Liver (tissue), 9 donors: ENCODE measurements around the gene KRT85. TPM values are rescaled to one million over a fixed set of nuclear protein-coding genes. Genes with fewer than 3 reads are reported as not detected.

Experiments used
- DNase-seq: peaks from one replicate; pipeline ENCODE4 v3.0.0-alpha.2; 2017; ENCODE audit warnings: low spot score
- H3K27ac ChIP-seq, 2 donors: one replicate each; pipeline ENCODE4 v1.7.0; 2013; ENCODE audit warnings: inconsistent platforms in 2 of 2, low read length in 2 of 2, control low read depth in 1 of 2, low read depth in 1 of 2, mild to moderate bottlenecking in 1 of 2
- H3K27me3 ChIP-seq, 4 donors: one replicate each; pipeline versions ENCODE4 v1.6.1 to v1.7.0; 2013; ENCODE audit warnings: low read length in 3 of 4, inconsistent platforms in 1 of 4, mild to moderate bottlenecking in 1 of 4, moderate library complexity in 1 of 4; ENCODE audit not compliant: control insufficient read depth in 4 of 4, insufficient read depth in 4 of 4
- H3K36me3 ChIP-seq, 4 donors: one replicate each; pipeline versions ENCODE4 v1.6.1 to v1.7.0; 2013; ENCODE audit warnings: low read length in 3 of 4, mild to moderate bottlenecking in 3 of 4, low read depth in 1 of 4, moderate library complexity in 1 of 4; ENCODE audit not compliant: control insufficient read depth in 4 of 4, insufficient read depth in 3 of 4
- H3K4me1 ChIP-seq, 4 donors: one replicate each; pipeline versions ENCODE4 v1.6.1 to v1.7.0; 2013; ENCODE audit warnings: low read length in 3 of 4, mild to moderate bottlenecking in 3 of 4, moderate library complexity in 1 of 4; ENCODE audit not compliant: control insufficient read depth in 4 of 4, insufficient read depth in 4 of 4
- H3K4me3 ChIP-seq, 3 donors: one replicate each; pipeline versions ENCODE4 v1.6.1 to v1.7.0; 2013; ENCODE audit warnings: low read length in 3 of 3, control low read depth in 1 of 3, low read depth in 1 of 3, mild to moderate bottlenecking in 1 of 3
- H3K9ac ChIP-seq, 2 donors: one replicate each; pipeline ENCODE4 v1.7.0; 2013; ENCODE audit warnings: low read length in 2 of 2, mild to moderate bottlenecking in 2 of 2, moderate library complexity in 2 of 2, control low read depth in 1 of 2, low read depth in 1 of 2
- H3K9me3 ChIP-seq, 4 donors: one replicate each; pipeline versions ENCODE4 v1.6.1 to v1.7.0; 2013; ENCODE audit warnings: low read length in 3 of 4; ENCODE audit not compliant: control insufficient read depth in 4 of 4
- CTCF ChIP-seq: fragments of 150-350 bp; IDR thresholded peaks from 2 replicates; pipeline ENCODE4 v1.5.1; 2017; ENCODE audit warnings: improper control_type of control experiment, low read depth, low read length; ENCODE audit not compliant: missing input control
- EGR1 ChIP-seq, 2 donors: IDR thresholded peaks; 2 replicates each; pipeline ENCODE4 v1.6.1; 2016 to 2018; ENCODE audit warnings: antibody characterized with exemption in 2 of 2, low read depth in 2 of 2
- FOXA1 ChIP-seq: IDR thresholded peaks from 2 replicates; pipeline ENCODE4 v1.6.1; 2016; ENCODE audit warnings: antibody characterized with exemption
- FOXA2 ChIP-seq: IDR thresholded peaks from 2 replicates; pipeline ENCODE4 v1.6.1; 2016; ENCODE audit warnings: antibody characterized with exemption
- GABPA ChIP-seq, 2 donors: IDR thresholded peaks in 1 of 2; conservative IDR thresholded peaks in 1 of 2; 2 replicates each; pipeline ENCODE4 v1.6.1; 2016; ENCODE audit warnings: antibody characterized with exemption in 2 of 2, mild to moderate bottlenecking in 1 of 2, moderate library complexity in 1 of 2
- HNF4A ChIP-seq, 2 donors: conservative IDR thresholded peaks; 2 replicates each; pipeline ENCODE4 v1.6.1; 2016; ENCODE audit warnings: antibody characterized with exemption in 2 of 2, mild to moderate bottlenecking in 2 of 2
- HNF4G ChIP-seq: IDR thresholded peaks from 2 replicates; pipeline ENCODE4 v1.6.1; 2016; ENCODE audit warnings: antibody characterized with exemption
- JUND ChIP-seq, 2 donors: IDR thresholded peaks; 2 replicates each; pipeline ENCODE4 v1.6.1; 2016; ENCODE audit warnings: antibody characterized with exemption in 2 of 2
- MAX ChIP-seq: IDR thresholded peaks from 2 replicates; pipeline ENCODE4 v1.6.1; 2016; ENCODE audit warnings: antibody characterized with exemption
- NR2F2 ChIP-seq: IDR thresholded peaks from 2 replicates; pipeline ENCODE4 v1.6.1; 2016; ENCODE audit warnings: antibody characterized with exemption
- RAD21 ChIP-seq, 2 donors: IDR thresholded peaks; 2 replicates each; pipeline ENCODE4 v1.6.1; 2016; ENCODE audit warnings: antibody characterized with exemption in 2 of 2, mild to moderate bottlenecking in 2 of 2
- REST ChIP-seq: IDR thresholded peaks from 2 replicates; pipeline ENCODE4 v1.6.1; 2016; ENCODE audit warnings: antibody characterized with exemption, mild to moderate bottlenecking
- RXRA ChIP-seq, 2 donors: IDR thresholded peaks; 2 replicates each; pipeline ENCODE4 v1.6.1; 2017 to 2018; ENCODE audit warnings: antibody characterized with exemption in 2 of 2, mild to moderate bottlenecking in 1 of 2
- SP1 ChIP-seq: IDR thresholded peaks from 2 replicates; pipeline ENCODE4 v1.6.1; 2018; ENCODE audit warnings: antibody characterized with exemption, mild to moderate bottlenecking
- YY1 ChIP-seq: IDR thresholded peaks from 2 replicates; pipeline ENCODE4 v1.6.1; 2016; ENCODE audit warnings: antibody characterized with exemption, mild to moderate bottlenecking
- ZBTB33 ChIP-seq: IDR thresholded peaks from 2 replicates; pipeline ENCODE4 v1.6.1; 2016; ENCODE audit warnings: antibody characterized with exemption
- WGBS: extraction: QIAGEN DNeasy Blood & Tissue Kit; methylation state at CpG from one replicate; pipeline ENCODE4 v1.1.7; 2013; 5-methylcytosine and 5-hydroxymethylcytosine counted together
- polyA plus RNA-seq, 2 donors: library from polyadenylated mRNA; stranded (reverse) in 1 of 2; unstranded in 1 of 2; fragments of 200-250 nt in 1 of 2; fragments of >200 nt in 1 of 2; fragmentation: Nextera tagmentation in 1 of 2; extraction: Ambion mirVana in 1 of 2; gene quantifications; one replicate each; pipeline versions ENCODE4 v1.2.1 to v1.2.3, GENCODE V29; 2013 to 2015
- total RNA-seq, 2 donors: library from RNA; depleted of rRNA; stranded (reverse); fragments of >200 nt; gene quantifications; one replicate each; pipeline ENCODE4 v1.2.3, GENCODE V29; 2014
- donor health status: healthy.
- donor health status: healthy.
- donor health status: healthy.
- donor health status: healthy.
- donor health status: healthy.

Gene KRT85
- total and polyA plus RNA-seq, 4 donors: not detected

- no peak for TF ChIP-seq SP1
These were observed 26.2 kb downstream of the KRT85 start (continued) for GRCh38 chr12:52341066-52341580.

- no peaks in the 10 kb centered on the region for H3K27me3 ChIP-seq
- no peak overlapping the region for H3K27ac ChIP-seq
- H3K9me3 ChIP-seq: peaks cover 0 to 3% (median 0%) of the 10 kb centered on the region in 4 donors
- H3K9ac ChIP-seq: no peak overlapping the region
- peaks cover 0 to 12% (median 10%) of the 10 kb centered on the region in 4 donors for H3K4me1 ChIP-seq
- no peak for DNase-seq
- no peak for TF ChIP-seq REST
- H3K4me3 ChIP-seq: no peak overlapping the region
- H3K36me3 ChIP-seq: no peaks in the 10 kb centered on the region
- 82% methylated on average over 10 of the region's 10 CpGs for WGBS
These were observed 28.9 kb downstream of the KRT85 start for GRCh38 chr12:52338241-52338960.

GRCh38 chr12:52337054-52337453 is 30.2 kb downstream of the KRT85 start:
- 79% methylated on average over 1 of the region's 1 CpG for WGBS
- no peak for DNase-seq

More at GRCh38 chr12:52337054-52337453, 30.2 kb downstream of the KRT85 start:
- no peaks in the 10 kb centered on the region for H3K9me3 ChIP-seq
- no peak overlapping the region for H3K9ac ChIP-seq
- H3K36me3 ChIP-seq: no peaks in the 10 kb centered on the region
- no peak overlapping the region for H3K4me3 ChIP-seq
- no peaks in the 10 kb centered on the region for H3K27me3 ChIP-seq
- TF ChIP-seq RAD21 (IDR thresholded peaks at IDR 0.05) (no peak), NR2F2 (no peak), HNF4G (no peak), JUND (IDR thresholded peaks at IDR 0.05) (no peak), FOXA2 (no peak), REST (no peak), FOXA1 (no peak), RXRA (IDR thresholded peaks at IDR 0.05) (no peak), HNF4A (conservative IDR thresholded peaks at IDR 0.05) (no peak), EGR1 (IDR thresholded peaks at IDR 0.05; ENCODE audit: low read depth in 2 of 2) (no peak), YY1 (no peak), SP1 (no peak), MAX (no peak), GABPA (IDR thresholded peaks at IDR 0.05 in 1 of 2, conservative IDR thresholded peaks at IDR 0.05 in 1 of 2) (no peak), ZBTB33 (no peak), CTCF (no peak)
- H3K27ac ChIP-seq: no peak overlapping the region
- H3K4me1 ChIP-seq: peaks cover 0 to 16% (median 13%) of the 10 kb centered on the region in 4 donors
